AG04450 (cell line): Measurements from ENCODE around the gene ONECUT2. TPM values are rescaled to one million over a fixed set of nuclear protein-coding genes. Genes with fewer than 3 reads are reported as not detected.
A peak's percentile ranks its signal among the peaks of the same experiment; 100 is the strongest.

ENCODE experiments used
- CTCF ChIA-PET: fragments of 300-600, 350-600 bp; formaldehyde crosslinking; extraction: SDS; loops from one replicate; lab custom pipeline; 2022; ENCODE audit warnings: antibody characterized with exemption, inconsistent platforms; lab: Charles Lee
- POLR2A ChIA-PET: fragments of 350-600 bp; formaldehyde crosslinking; extraction: SDS; loops from one replicate; lab custom pipeline; 2021; ENCODE audit warnings: antibody characterized with exemption, inconsistent platforms; lab: Yijun Ruan, JAX
- DNase-seq: peaks from one replicate; pipeline ENCODE4 v3.0.0-alpha.2; 2011; ENCODE audit warnings: low read depth, low spot score
- H3K27ac ChIP-seq: one replicate; pipeline ENCODE4 v1.5.1; 2012; ENCODE audit warnings: low read depth, low read length, control low read depth
- H3K27me3 ChIP-seq: one replicate; pipeline ENCODE4 v1.6.0; 2012; ENCODE audit warnings: low read length; ENCODE audit not compliant: control insufficient read depth, insufficient read depth
- H3K4me3 ChIP-seq: 2 replicates; pipeline ENCODE4 v1.5.1; 2011; ENCODE audit warnings: mild to moderate bottlenecking, low read depth, low read length, control low read depth
- H3K9me3 ChIP-seq: 2 replicates; pipeline ENCODE4 v1.5.1; 2012; ENCODE audit warnings: low read length; ENCODE audit not compliant: control insufficient read depth, insufficient read depth
- polyA plus RNA-seq: library from polyadenylated mRNA; depleted of rRNA; stranded (reverse); fragments of >200 nt; gene quantifications from 2 replicates; pipeline ENCODE4 v1.2.3, GENCODE V29; 2011
- TF ChIP-seq, protein P1 (sequence below): IDR thresholded peaks from 2 replicates; pipeline ENCODE4 v1.5.1; 2011; ENCODE audit warnings: low read depth, low read length, control low read depth, inconsistent platforms

ONECUT2 gene
- polyA plus RNA-seq, 1 experiment, result 0.01 TPM

DNA sequence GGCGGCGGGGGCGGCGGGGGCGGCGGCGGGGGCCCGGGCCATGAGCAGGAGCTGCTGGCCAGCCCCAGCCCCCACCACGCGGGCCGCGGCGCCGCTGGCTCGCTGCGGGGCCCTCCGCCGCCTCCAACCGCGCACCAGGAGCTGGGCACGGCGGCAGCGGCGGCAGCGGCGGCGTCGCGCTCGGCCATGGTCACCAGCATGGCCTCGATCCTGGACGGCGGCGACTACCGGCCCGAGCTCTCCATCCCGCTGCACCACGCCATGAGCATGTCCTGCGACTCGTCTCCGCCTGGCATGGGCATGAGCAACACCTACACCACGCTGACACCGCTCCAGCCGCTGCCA, 644 bp downstream of the ONECUT2 start:
- DNase-seq, result no peak
- H3K9me3 ChIP-seq, result peaks cover 21% of the 10 kb centered on the region
- CTCF ChIA-PET, result no interaction called here
- no peak overlapping the region for H3K4me3 ChIP-seq
- POLR2A ChIA-PET, result no interaction called here
- peaks cover 91% of the 10 kb centered on the region for H3K27me3 ChIP-seq
- no peak overlapping the region for H3K27ac ChIP-seq
- TF ChIP-seq, protein P1, sequence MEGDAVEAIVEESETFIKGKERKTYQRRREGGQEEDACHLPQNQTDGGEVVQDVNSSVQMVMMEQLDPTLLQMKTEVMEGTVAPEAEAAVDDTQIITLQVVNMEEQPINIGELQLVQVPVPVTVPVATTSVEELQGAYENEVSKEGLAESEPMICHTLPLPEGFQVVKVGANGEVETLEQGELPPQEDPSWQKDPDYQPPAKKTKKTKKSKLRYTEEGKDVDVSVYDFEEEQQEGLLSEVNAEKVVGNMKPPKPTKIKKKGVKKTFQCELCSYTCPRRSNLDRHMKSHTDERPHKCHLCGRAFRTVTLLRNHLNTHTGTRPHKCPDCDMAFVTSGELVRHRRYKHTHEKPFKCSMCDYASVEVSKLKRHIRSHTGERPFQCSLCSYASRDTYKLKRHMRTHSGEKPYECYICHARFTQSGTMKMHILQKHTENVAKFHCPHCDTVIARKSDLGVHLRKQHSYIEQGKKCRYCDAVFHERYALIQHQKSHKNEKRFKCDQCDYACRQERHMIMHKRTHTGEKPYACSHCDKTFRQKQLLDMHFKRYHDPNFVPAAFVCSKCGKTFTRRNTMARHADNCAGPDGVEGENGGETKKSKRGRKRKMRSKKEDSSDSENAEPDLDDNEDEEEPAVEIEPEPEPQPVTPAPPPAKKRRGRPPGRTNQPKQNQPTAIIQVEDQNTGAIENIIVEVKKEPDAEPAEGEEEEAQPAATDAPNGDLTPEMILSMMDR, result no peak

DNA sequence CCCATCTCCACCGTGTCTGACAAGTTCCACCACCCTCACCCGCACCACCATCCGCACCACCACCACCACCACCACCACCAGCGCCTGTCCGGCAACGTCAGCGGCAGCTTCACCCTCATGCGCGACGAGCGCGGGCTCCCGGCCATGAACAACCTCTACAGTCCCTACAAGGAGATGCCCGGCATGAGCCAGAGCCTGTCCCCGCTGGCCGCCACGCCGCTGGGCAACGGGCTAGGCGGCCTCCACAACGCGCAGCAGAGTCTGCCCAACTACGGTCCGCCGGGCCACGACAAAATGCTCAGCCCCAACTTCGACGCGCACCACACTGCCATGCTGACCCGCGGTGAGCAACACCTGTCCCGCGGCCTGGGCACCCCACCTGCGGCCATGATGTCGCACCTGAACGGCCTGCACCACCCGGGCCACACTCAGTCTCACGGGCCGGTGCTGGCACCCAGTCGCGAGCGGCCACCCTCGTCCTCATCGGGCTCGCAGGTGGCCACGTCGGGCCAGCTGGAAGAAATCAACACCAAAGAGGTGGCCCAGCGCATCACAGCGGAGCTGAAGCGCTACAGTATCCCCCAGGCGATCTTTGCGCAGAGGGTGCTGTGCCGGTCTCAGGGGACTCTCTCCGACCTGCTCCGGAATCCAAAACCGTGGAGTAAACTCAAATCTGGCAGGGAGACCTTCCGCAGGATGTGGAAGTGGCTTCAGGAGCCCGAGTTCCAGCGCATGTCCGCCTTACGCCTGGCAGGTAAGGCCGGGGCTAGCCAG, 1.2 kb downstream of the ONECUT2 start:
- Histone ChIP-seq H3K9me3 (peaks cover 23% of the 10 kb centered on the region), H3K4me3 (no peak overlapping the region), H3K27ac (no peak overlapping the region), H3K27me3 (peaks cover 91% of the 10 kb centered on the region)
- TF ChIP-seq, protein P1, result no peak
- DNase-seq, result no peak
- ChIA-PET CTCF (no interaction called here), POLR2A (no interaction called here)

DNA sequence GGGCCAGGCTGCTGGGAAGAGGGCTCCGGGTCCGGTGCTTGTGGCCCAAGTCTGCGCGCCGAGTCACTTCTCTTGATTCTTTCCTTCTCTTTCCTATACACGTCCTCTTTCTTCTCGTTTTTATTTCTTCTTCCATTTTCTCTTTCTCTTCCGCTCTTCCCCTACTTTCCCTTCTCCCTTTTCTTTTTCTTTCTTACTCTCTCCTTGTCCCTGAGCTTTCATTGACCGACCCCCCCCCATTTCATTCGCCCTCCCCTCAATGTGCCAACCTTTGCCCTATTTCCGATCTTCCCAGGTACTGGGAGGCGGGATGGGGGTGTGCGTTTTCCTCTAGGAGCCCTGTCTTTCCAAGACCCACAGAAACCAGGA, 1.8 kb downstream of the ONECUT2 start:
- Histone ChIP-seq H3K4me3 (no peak overlapping the region), H3K27me3 (peaks cover 91% of the 10 kb centered on the region), H3K27ac (no peak overlapping the region), H3K9me3 (peaks cover 23% of the 10 kb centered on the region)
- ChIA-PET POLR2A (no interaction called here), CTCF (no interaction called here)
- DNase-seq, result no peak
- TF ChIP-seq, protein P1, result no peak

DNA sequence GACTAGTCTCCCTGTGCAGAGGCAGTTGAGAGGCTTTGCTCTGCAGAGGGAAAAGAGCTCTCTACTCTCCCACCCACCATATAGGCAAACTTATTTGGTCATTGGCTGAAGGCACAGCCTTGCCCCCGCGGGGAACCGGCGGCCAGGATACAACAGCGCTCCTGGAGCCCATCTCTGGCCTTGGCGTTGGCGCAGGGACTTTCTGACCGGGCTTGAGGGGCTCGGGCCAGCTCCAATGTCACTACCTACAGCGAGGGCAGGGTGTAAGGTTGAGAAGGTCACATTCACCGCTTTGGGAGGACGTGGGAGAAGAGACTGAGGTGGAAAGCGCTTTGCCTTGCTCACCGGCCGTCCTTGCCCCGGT, 2.2 kb downstream of the ONECUT2 start:
- Histone ChIP-seq H3K4me3 (no peak overlapping the region), H3K27me3 (peaks cover 91% of the 10 kb centered on the region), H3K27ac (no peak overlapping the region), H3K9me3 (peaks cover 23% of the 10 kb centered on the region)
- DNase-seq, result no peak
- POLR2A ChIA-PET, result no interaction called here
- CTCF ChIA-PET, result no interaction called here
- TF ChIP-seq, protein P1, result no peak

DNA sequence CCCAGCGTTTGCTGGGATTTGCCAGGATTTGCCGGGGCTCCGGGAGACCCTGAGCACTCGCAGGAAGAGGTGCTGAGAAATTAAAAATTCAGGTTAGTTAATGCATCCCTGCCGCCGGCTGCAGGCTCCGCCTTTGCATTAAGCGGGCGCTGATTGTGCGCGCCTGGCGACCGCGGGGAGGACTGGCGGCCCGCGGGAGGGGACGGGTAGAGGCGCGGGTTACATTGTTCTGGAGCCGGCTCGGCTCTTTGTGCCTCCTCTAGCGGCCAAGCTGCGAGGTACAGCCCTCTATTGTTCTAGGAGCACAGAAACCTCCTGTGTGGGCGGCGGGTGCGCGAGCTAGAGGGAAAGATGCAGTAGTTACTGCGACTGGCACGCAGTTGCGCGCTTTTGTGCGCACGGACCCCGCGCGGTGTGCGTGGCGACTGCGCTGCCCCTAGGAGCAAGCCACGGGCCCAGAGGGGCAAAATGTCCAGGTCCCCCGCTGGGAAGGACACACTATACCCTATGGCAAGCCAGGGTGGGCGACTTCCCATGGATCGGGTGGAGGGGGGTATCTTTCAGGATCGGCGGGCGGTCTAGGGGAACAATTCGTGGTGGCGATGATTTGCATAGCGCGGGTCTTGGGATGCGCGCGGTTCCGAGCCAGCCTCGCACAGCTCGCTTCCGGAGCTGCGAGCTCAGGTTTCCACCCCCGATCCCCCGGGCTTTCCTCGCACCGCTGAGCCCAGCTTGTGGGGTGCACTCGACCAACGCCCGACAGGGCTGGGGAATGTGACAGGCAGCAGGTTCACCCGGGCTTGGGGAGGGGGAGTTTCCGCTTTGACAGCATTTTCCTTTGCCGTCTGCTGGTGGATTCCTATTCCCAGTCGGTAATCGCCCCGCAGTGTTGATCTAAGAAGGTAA, 2.8 kb downstream of the ONECUT2 start:
- ChIA-PET POLR2A (no interaction called here), CTCF (no interaction called here)
- peaks cover 92% of the 10 kb centered on the region for H3K27me3 ChIP-seq
- H3K9me3 ChIP-seq, result peaks cover 23% of the 10 kb centered on the region
- H3K27ac ChIP-seq, result no peak overlapping the region
- no peak for DNase-seq
- no peak overlapping the region for H3K4me3 ChIP-seq
- TF ChIP-seq, protein P1, result peak; percentile 40
